GM12873 (cell line): Measurements from ENCODE around the gene IGLL5.

Experiments used
- TF ChIP-seq, protein P1 (sequence below): IDR thresholded peaks from 2 replicates; pipeline ENCODE4 v1.5.1; 2012; ENCODE audit warnings: low read depth, mild to moderate bottlenecking, moderate library complexity, low read length, control low read depth; ENCODE audit not compliant: insufficient read depth; ENCODE audit errors: missing control alignments

The IGLL5 gene

DNA sequence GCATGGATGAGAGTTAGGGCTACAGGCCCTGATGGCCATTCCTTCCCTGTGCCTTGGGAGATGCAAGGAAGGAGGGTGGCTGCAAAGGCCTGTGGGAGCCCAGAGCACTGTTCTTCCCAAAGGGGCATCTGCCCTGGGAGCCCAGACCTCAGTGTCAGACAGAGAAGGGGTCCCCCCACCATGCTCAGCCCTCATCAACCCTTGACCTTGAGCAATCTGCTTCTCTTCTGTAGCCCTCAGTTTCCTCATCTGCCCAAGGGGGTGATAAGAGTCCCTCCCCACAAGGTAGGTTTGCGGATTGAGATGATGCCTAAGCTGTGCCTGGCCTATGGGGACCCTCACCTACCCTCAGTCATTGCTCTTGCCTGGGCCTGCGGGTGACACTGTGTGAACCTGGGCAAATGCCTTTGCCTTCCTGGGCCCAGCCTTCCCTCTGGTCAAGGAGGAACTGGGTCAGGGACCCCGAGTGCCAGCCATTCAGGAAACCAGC lies 47.5 kb downstream of the IGLL5 start:
- TF ChIP-seq, protein P1, sequence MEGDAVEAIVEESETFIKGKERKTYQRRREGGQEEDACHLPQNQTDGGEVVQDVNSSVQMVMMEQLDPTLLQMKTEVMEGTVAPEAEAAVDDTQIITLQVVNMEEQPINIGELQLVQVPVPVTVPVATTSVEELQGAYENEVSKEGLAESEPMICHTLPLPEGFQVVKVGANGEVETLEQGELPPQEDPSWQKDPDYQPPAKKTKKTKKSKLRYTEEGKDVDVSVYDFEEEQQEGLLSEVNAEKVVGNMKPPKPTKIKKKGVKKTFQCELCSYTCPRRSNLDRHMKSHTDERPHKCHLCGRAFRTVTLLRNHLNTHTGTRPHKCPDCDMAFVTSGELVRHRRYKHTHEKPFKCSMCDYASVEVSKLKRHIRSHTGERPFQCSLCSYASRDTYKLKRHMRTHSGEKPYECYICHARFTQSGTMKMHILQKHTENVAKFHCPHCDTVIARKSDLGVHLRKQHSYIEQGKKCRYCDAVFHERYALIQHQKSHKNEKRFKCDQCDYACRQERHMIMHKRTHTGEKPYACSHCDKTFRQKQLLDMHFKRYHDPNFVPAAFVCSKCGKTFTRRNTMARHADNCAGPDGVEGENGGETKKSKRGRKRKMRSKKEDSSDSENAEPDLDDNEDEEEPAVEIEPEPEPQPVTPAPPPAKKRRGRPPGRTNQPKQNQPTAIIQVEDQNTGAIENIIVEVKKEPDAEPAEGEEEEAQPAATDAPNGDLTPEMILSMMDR: no peak

DNA sequence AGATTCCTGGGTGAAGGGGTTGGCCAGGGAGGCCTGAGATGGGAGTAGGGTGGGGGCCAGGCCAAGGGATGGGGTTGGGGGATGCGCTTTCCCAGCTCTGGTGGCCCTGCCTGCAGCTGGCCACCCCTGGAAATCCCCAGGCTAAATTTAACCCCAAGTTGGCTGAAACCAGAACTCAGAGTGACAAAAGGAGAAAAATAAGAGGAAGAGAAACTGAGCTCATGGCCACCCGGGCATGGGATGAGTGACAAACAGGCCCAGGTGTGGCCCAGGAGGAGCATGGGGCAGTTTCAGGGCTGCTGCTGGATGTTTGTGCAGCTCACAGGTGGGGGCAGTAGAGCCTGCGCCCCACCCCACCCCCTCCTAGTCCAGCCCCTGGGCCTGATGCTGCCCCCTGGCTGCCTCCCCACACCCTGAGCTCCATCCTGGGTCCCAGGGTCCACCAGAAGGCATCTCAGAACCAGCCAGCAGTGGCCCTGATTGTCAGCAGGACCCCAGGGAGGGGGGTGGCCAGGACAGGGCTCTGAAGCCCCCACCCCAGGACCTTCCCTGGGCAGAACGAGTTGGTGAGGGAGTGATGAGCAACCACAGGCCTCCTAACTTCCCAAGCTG lies 48.0 kb downstream of the IGLL5 start:
- TF ChIP-seq, protein P1: peak; percentile 64

DNA sequence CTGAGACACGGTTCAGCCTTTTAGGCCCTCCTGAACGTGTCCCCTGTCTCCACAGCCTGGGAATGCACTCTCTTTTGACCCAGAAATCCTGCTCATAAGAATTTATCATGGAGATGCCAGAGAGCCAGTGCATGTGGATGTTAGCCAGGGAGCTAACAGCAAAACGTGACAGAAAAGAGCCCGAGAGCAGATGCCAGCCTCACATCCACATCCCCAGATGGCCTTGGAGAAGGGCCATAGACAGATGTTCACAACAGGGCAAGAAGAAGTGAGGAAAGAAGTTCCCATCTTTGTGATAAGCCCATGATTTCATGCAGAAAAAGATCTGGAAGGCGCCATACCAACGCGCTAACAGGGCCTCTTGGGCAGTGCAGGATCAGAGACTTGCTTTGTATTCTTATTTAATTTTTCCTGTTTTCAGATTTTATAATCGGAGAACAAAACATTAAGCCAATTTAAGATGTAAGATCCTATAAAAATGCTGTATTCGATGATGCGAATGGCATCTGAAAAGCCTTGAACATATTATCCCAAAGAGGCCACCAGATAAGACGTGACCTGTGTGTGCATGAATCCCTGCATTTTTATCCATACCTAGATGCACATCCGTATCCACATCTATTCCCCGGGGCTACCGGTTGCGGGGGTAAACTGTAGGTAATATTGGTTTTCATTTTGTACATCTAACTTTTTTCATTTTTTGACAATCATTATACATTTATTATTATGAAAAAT lies 48.7 kb downstream of the IGLL5 start:
- TF ChIP-seq, protein P1: no peak

DNA sequence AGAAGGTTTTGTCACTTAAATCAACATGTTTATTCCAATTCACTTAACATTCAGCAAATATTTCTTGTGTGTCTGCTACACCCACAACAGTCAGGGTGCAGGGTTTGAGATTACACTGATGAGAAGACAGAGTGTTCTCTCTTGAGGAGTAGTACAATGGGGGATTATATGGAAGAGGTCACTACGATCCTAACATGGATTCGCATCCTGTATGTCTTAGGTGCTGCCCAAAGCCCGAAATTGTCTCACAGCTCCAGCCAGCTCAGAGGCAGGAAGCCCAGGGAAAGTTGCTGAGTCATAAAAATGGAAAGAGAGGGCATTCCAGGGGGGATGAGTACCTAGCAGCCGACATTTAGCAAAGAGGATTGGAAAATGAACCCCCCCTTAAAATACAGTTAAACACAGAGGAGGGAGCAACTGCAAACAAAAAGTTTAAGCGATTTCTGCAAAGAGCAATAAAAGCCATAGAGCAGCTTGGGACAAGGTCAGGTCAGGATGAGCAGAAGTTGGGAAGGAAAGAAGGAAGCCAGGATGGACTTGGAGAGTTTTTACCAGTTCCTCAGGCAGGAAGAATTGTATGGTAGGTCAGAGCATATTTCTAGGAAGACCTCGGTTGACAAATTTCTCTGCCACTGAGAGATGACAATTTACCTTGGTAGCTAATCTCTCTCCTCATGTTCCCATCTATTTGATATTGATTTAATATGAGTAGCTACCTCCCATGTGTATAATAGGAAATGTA lies 49.5 kb downstream of the IGLL5 start:
- TF ChIP-seq, protein P1: no peak

DNA sequence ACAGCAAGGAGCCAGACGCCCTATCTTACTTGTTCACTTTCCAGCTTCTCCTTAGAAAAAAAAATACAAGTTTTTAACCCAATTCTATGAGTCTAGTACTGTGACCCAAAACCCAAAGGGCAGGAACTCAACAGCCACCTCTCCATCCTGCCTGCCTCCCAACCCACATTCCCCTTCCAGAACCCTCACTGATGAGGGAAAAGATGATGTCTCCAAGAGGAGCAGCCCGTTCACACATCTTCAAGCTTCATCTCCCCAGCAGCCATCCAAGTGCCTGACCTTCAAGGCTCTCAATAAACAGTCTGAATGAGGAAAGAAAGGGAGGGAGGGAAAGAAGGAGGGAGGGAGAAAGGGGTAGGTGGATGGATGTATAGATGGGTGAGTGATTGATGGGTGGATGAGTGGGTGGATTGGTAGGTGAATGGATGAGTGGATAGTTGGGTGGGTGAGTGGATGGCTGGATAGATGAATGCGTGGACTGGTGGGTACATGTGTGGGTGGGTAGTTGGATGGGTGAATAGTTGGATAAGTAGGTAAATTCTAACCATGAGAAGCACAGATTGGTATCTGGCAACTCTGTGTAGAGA lies 50.4 kb downstream of the IGLL5 start:
- TF ChIP-seq, protein P1: no peak

DNA sequence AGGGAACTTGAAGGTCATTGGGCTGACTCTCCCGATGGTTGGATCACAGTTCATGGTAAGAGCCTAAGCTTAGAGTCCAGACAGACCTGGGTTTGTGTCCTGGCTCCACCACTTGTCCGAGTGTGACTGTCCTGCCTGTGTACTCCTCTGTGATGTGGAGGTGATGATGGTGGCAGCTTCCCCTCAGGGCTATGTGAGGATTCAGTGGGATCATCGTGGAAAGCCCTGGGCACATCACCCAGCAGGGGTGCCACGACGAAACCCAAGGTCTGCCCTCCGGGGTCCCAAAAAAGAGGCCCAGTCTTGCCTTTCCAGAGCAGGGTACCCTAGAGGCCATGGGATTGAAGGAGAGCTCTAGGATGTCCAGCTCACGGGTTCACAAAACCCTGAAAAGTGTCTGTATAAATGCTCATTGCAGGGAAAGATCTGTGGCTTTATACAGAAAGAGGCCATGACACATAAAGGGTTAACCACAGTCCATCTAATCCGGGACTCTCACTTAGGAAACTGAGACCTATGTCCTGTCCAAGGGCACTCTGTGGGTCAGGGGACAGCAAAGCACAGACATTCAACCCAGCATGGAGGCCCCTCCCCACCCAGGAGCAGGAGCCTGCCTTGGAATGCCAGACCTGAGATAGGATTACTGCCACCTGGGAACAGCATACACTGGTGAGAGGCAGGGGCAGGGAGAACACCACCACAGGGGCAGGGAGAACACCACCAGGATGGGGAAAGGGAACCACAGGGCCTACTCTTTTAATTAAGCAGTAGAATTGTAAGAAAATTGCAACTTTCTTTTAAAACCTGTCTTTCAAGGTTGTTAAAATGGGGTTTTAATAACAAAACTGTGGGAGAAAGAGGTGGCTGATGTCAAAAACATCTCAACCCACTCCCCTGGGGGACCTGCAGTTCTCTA lies 51.3 kb downstream of the IGLL5 start:
- TF ChIP-seq, protein P1: no peak
